Measurements from ENCODE around the gene PRPH.
"Not testable (repeated sequence)": the region's sequence is repeated elsewhere in the genome, so short reads cannot be mapped to it uniquely, and the experiment has no call there.

DNA sequence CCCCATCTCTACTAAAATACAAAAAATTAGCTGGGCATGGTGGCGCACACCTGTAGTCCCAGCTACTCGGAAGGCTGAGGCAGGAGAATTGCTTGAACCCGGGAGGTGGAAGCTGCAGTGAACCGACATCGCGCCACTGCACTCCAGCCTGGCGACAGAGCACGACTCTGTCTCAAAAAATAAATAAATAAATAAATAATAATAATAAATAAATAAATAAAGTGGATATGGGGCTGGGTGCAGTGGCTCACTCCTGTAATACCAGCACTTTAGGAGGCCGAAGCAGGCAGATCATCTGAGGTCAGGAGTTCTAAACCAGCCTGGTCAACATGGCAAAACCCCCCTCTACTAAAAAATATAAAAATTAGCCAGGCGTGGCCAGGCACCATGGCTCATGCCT lies 22.2 kb downstream of the PRPH start:
- not testable (repeated sequence) for TF ChIP-seq EZH2phosphoT487 (IDR thresholded peaks at IDR 0.05; ENCODE audit: insufficient read depth, low read depth); EZH2 (IDR thresholded peaks at IDR 0.05; ENCODE audit: insufficient read depth, poor library complexity, severe bottlenecking)

All from GM23248 (cell line).